Measurements from ENCODE around the gene NEO1. TPM values are rescaled to one million over a fixed set of nuclear protein-coding genes. Genes with fewer than 3 reads are reported as not detected.

Gene NEO1
- total RNA-seq, 2 donors from 2014 or later: 14.4 to 15.9 TPM

- Histone ChIP-seq H3K4me3 (no peak overlapping the region), H3K27ac (no peak overlapping the region), H3K9me3 (no peaks in the 10 kb centered on the region), H3K36me3 (no peaks in the 10 kb centered on the region), H3K4me1 (no peaks in the 10 kb centered on the region), H3K27me3 (no peaks in the 10 kb centered on the region)
- no peak for DNase-seq (ENCODE audit: low spot score)
- no peak for TF ChIP-seq CTCF (IDR thresholded peaks at IDR 0.05)
Observed at GRCh38 chr15:73125219-73125618, 73.0 kb downstream of the NEO1 start.

DNA sequence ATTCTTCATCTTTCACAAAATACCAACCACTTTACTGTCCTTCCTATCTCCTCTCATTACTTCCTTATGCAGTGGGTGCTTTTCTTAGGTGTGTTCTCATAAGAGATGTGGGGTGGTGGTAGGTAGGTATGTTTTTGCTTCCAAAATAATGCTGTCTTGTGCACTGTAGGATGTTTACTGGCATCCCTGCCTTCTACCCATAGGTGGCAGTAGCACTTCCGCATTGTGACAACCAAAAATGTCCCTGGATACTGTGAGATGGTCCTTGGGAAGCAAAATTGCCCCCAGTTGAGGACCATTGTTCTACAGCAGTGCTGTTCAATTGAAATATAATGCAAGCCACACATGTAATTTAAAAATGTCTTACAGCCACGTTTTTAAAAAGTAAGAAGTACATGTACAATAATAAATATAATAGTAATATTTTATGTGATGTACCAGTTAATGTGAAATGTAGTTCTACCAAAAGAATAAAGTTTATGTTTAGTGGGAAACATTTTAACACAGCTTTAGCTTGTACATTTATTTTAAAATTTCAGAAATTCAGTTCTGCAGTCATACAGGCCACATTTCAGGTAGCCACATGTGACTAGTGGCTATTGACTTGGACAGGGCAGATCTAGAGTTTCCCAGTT, 75.2 kb downstream of the NEO1 start:
- Histone ChIP-seq H3K36me3 (no peaks in the 10 kb centered on the region), H3K27me3 (no peaks in the 10 kb centered on the region), H3K4me3 (no peak overlapping the region), H3K27ac (no peak overlapping the region), H3K9me3 (no peaks in the 10 kb centered on the region), H3K4me1 (no peaks in the 10 kb centered on the region)
- TF ChIP-seq CTCF (IDR thresholded peaks at IDR 0.05): peak; percentile 45 to 64
- DNase-seq (ENCODE audit: low spot score): no peak

DNA sequence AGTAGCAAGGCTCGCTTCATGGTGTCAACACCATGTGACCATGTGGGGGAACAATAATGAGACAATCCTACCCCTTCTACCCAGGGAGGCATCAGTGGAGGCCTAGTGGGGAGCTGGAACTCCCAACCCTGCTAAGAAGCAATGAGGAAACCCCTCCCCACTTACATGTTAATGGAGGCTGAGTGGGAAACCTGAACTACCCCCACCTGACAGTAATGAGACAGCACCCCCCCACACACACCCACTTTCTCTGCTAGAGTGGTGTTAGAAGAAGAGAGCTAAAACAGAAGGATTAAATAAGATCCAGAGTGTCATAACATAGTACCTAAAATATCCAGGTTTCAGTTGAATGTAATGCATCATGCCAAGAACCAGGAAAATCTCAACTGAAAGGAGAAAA, 78.6 kb downstream of the NEO1 start:
- Histone ChIP-seq H3K9me3 (no peaks in the 10 kb centered on the region), H3K27me3 (no peaks in the 10 kb centered on the region), H3K4me3 (no peak overlapping the region), H3K27ac (no peak overlapping the region), H3K4me1 (no peaks in the 10 kb centered on the region), H3K36me3 (no peaks in the 10 kb centered on the region)
- no peak for TF ChIP-seq CTCF (IDR thresholded peaks at IDR 0.05)
- no peak for DNase-seq (ENCODE audit: low spot score)

GRCh38 chr15:73134196-73134595, 81.9 kb downstream of the NEO1 start:
- Histone ChIP-seq H3K27me3 (no peaks in the 10 kb centered on the region), H3K36me3 (no peaks in the 10 kb centered on the region), H3K9me3 (no peaks in the 10 kb centered on the region), H3K27ac (no peak overlapping the region), H3K4me3 (no peak overlapping the region), H3K4me1 (no peaks in the 10 kb centered on the region)
- no peak for DNase-seq (ENCODE audit: low spot score)
- TF ChIP-seq CTCF (IDR thresholded peaks at IDR 0.05): no peak

- no peak for DNase-seq (ENCODE audit: low spot score)
- Histone ChIP-seq H3K36me3 (no peaks in the 10 kb centered on the region), H3K4me3 (no peak overlapping the region), H3K4me1 (no peaks in the 10 kb centered on the region), H3K27ac (no peak overlapping the region), H3K9me3 (no peaks in the 10 kb centered on the region), H3K27me3 (no peaks in the 10 kb centered on the region)
- no peak for TF ChIP-seq CTCF (IDR thresholded peaks at IDR 0.05)
Observed at GRCh38 chr15:73139041-73139743, 86.9 kb downstream of the NEO1 start.

Measured in right atrium auricular region (tissue), 2 donors.